ENCODE data around the gene CIC. TPM values are rescaled to one million over a fixed set of nuclear protein-coding genes. Genes with fewer than 3 reads are reported as not detected.
A peak's percentile ranks its signal among the peaks of the same experiment; 100 is the strongest.

The CIC gene
- polyA plus RNA-seq, 2 of the 4 experiments (the other 2 are of a cell fraction): 7.2 to 56.4 TPM

GRCh38 chr19:42250666-42251531 lies 18.2 kb upstream of the CIC start:
- CTCF ChIA-PET: interaction anchor here (0.6 to 21.7 kb wide), 16 partner anchors 8 to 151 kb away, joined by 3 to 616 read pairs (median 6); partner anchors contain the start of genes CIC, PAFAH1B3, POU2F2 and PRR19
- POLR2A ChIA-PET: interaction anchor here (3.4 kb wide), 1 partner anchor 8 kb away, joined by 28 read pairs; the partner anchor contains the start of gene GSK3A

GRCh38 chr19:42251572-42252358 lies 17.3 kb upstream of the CIC start:
- POLR2A ChIA-PET: interaction anchor here (3.4 kb wide), 1 partner anchor 9 kb away, joined by 28 read pairs; the partner anchor contains the start of gene GSK3A
- CTCF ChIA-PET: interaction anchor here (0.6 to 21.7 kb wide), 12 partner anchors 9 to 143 kb away, joined by 3 to 616 read pairs (median 6); partner anchors contain the start of genes CIC, PAFAH1B3, POU2F2 and PRR19
- Histone ChIP-seq H3K4me3 (peak overlapping the region; percentile 94), H3K9me3 (no peaks in the 10 kb centered on the region), H3K4me2 (peak overlapping the region; percentile 92), H3K4me1 (peaks cover 68% of the 10 kb centered on the region), H3K27ac (peak overlapping the region; percentile 94 to 96)
- no peak for ATAC-seq
- peak in 1 of 2 experiments; percentile 50 for DNase-seq (ENCODE audit: low read depth in 1 of 2, low spot score in 1 of 2)
- 60% methylated on average over 4 of the region's 4 CpGs for WGBS (ENCODE audit: missing lambda C conversion rate)
- TF ChIP-seq JUN (IDR thresholded peaks at IDR 0.05) (0 out of 5 replicates have a peak, but pooled peaks of 1 of the 2 experiments have one; percentile 8), KDM5A (IDR thresholded peaks at IDR 0.05) (no peak)
- FAIRE-seq: no peak

More at GRCh38 chr19:42250666-42251531, 18.2 kb upstream of the CIC start:
- Histone ChIP-seq H3K4me1 (peaks cover 70% of the 10 kb centered on the region), H3K4me3 (peak overlapping the region; percentile 94), H3K27ac (peak overlapping the region; percentile 94 to 96), H3K9me3 (no peaks in the 10 kb centered on the region), H3K4me2 (peak overlapping the region; percentile 92)
- no peak for DNase-seq (ENCODE audit: low read depth in 1 of 2, low spot score in 1 of 2)
- FAIRE-seq: no peak
- 45% methylated on average over 18 of the region's 19 CpGs for WGBS (ENCODE audit: missing lambda C conversion rate)
- no peak for ATAC-seq
- TF ChIP-seq MAX (IDR thresholded peaks at IDR 0.05) (peak; percentile 52; the same call in 1 of the 2 replicates), ZC3H11A (IDR thresholded peaks at IDR 0.05) (no peak), PBX3 (IDR thresholded peaks at IDR 0.05) (0 out of 2 replicates have a peak, but pooled peaks have one; percentile 33), ESRRA (IDR thresholded peaks at IDR 0.05; ENCODE audit: borderline replicate concordance, low read length) (no peak), NR3C1 (IDR thresholded peaks at IDR 0.05) (no peak), PHF8 (IDR thresholded peaks at IDR 0.05; ENCODE audit: borderline replicate concordance, low read depth) (no peak), ZNF302 (CRISPR knock-in tag; IDR thresholded peaks at IDR 0.05) (no peak), SREBF2 (IDR thresholded peaks at IDR 0.05) (no peak), CTCF (IDR thresholded peaks at IDR 0.05) (no peak), EP300 (IDR thresholded peaks at IDR 0.05) (no peak), FOSL2 (IDR thresholded peaks at IDR 0.05) (no peak), FOSL2 (CRISPR knock-in tag; IDR thresholded peaks at IDR 0.05) (no peak), JUN (IDR thresholded peaks at IDR 0.05) (no peak; a peak in 1 of 5 replicates), MYC (IDR thresholded peaks at IDR 0.05; ENCODE audit: borderline replicate concordance, low read length) (peak; percentile 31; the same call in 1 of the 2 replicates)
- TF ChIP-seq, protein P1, sequence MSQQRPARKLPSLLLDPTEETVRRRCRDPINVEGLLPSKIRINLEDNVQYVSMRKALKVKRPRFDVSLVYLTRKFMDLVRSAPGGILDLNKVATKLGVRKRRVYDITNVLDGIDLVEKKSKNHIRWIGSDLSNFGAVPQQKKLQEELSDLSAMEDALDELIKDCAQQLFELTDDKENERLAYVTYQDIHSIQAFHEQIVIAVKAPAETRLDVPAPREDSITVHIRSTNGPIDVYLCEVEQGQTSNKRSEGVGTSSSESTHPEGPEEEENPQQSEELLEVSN (IDR thresholded peaks at IDR 0.05; ENCODE audit: borderline replicate concordance, low read depth): no peak

Data from A549 (cell line).